Loucy (cell line): Measurements from ENCODE around the gene PPP2R3B.

ENCODE experiments used
- EZH2phosphoT487 ChIP-seq: fragments of 200-600 bp; IDR thresholded peaks from 2 replicates; pipeline ENCODE4 v1.6.1; 2018; ENCODE audit warnings: antibody characterized with exemption, mild to moderate bottlenecking, moderate library complexity, borderline replicate concordance
- TF ChIP-seq, protein P1 (sequence below): fragments of 200-600 bp; sonication (generic); conservative IDR thresholded peaks from 2 replicates; pipeline ENCODE4 v1.5.1; 2014; ENCODE audit warnings: mild to moderate bottlenecking, antibody characterized with exemption, low read length

DNA sequence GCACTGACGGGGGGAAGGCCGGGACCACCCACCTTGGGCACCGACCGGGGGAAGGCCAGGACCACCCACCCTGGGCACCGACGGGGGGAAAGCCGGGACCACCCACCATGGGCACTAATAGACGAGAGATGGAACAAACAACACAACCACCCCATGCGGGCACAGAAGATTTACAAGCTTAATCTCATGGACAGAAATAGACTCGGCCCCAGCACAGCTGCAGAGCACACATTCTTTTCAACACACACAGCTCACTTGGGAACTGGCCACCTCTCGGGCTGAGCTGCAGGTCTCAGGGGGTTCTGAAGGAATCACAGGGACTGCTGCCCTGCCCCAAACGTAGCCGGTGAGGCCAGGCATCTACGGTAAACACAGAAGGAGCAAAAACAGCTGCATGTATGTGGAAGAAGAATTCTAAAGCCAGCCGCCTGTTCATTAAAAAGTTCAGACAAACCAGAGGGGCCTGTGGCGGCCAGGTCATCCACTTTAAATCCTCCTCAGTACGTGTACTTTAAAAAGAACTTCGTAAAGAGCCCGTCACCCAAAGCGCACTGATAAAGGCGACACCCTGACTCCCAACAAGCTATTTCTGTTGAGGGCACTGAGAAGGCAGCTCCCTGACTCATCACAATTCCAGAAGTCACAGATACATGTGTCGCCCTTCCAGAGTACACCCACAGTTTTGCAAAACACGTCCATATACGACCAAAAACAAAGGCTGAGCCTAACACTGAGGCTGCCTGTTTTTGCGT, 17.7 kb downstream of the PPP2R3B start:
- TF ChIP-seq, protein P1, sequence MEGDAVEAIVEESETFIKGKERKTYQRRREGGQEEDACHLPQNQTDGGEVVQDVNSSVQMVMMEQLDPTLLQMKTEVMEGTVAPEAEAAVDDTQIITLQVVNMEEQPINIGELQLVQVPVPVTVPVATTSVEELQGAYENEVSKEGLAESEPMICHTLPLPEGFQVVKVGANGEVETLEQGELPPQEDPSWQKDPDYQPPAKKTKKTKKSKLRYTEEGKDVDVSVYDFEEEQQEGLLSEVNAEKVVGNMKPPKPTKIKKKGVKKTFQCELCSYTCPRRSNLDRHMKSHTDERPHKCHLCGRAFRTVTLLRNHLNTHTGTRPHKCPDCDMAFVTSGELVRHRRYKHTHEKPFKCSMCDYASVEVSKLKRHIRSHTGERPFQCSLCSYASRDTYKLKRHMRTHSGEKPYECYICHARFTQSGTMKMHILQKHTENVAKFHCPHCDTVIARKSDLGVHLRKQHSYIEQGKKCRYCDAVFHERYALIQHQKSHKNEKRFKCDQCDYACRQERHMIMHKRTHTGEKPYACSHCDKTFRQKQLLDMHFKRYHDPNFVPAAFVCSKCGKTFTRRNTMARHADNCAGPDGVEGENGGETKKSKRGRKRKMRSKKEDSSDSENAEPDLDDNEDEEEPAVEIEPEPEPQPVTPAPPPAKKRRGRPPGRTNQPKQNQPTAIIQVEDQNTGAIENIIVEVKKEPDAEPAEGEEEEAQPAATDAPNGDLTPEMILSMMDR: no peak
- TF ChIP-seq EZH2phosphoT487: no peak
